Activated gamma-delta T cell treated with anti-CD3 and anti-CD28 coated beads, Interleukin-2, amount 50 U/mL, for 16 hours (primary cell): Measurements from ENCODE around the gene CACNA2D4.

Experiments used
- DNase-seq: peaks from one replicate; pipeline ENCODE4 v3.0.0-alpha.2; 2020; ENCODE audit warnings: low read depth

Gene CACNA2D4

DNA sequence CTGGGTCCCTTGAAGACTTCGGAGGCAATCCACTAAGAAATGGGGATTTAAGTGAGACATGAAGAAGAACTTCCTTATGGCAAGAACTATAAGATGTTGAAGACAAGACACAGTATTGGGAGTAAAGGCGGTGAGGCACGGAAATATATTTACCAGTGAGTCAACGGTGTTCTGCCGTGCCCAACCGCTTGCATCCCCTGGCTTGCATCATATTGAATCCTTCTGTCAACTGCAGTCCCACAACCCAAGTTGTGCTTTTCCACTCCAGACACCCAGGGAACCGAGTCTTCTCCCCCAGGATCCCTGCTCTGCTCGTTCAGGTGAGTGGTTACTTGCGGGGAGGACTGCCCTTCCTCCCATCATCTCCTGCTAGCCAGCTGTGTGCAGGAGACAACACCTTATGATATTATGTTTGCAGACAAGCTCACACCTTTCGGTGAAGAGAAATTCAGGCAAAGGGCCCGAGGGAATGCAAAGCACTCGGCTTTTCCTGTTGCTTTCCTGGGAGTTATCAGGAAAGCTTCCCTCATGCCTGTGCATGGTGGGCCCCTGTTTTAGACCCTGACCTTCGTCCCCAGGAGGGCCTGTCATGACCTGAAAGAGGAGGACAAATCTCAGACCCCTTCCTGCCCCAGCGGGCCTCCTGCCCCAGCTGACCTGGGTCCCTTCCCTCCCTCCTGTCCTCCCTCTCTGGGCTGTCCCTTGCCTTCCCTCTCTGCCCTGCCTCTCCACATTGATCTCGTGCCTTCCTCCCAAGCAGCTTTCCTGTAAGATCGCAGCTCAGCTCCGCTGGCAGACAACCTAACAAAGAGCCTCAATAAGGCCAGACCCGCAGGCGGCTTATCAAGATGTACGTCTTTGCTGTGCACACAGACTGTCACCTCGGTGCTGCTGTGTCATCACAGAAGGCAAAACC is 102.4 kb downstream of the CACNA2D4 start:
- no peak for DNase-seq

DNA sequence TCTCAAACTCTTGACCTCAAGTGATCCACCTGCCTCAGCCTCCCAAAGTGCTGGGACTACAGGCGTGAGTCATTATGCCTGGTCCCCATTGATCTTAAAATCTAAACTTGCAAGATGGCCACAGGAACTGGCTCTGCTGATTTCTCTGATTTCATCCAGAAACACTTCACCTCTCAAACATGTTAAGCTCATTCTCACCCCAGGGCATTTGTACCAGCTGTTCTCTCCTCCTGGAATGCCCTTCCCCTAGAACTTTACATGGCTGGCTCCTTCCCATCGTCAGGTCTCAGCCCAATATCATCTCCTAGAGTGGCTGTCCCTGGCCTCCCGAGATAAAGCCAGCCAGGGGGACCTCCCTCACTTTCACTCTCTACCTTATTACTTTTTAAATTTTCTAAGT is 103.3 kb downstream of the CACNA2D4 start:
- no peak for DNase-seq

DNA sequence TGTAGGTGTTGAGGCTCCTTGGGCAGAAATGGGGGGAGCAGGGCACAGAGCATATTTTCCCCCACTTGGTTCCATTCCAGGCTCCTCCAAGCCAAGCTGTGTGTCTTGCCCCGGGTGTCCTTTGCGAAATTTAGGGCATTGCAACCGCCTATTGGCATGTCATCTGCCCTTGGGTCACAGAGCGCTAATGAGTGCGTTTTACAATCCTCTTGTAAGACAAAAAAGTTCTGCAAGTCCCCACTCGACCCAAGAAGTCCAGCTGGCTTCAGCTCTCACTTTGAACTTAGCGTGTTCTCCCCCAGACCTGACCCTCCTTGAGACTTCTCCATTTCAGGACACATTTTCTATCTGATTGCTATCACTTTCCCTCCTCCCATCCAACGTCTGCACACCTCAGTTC is 104.2 kb downstream of the CACNA2D4 start:
- DNase-seq, result no peak

DNA sequence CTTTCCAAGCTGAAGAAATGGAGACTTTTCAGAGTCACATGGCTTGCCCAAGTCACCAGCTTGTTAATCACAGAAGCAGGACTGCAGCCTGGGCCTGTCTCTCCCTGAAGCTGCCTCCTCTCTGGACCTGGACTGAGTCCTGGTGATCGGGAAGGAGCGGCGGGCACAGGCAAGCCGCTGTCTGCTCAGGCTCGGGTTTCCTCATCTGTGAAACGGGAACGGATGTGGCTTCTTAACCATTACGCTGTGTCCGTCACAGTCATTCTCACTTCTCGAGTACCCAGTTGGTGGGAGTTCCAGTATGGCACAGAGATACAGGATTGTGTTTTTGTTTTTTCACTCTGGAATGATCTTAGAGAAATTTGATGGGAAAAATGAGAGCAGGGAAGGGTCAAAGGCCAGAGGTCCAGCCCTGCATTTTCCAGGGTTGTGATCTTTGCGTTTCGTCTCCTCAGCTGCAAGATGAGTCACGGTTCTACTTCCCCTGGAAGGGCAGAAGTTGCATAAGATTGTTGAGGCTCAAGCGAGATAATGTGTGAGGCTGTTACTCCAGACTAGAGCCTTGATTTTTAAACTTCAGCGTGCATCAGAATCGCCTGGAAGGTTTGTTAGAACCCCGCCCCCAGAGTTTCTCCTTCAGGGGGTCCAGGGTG is 105.7 kb downstream of the CACNA2D4 start:
- DNase-seq, result no peak

DNA sequence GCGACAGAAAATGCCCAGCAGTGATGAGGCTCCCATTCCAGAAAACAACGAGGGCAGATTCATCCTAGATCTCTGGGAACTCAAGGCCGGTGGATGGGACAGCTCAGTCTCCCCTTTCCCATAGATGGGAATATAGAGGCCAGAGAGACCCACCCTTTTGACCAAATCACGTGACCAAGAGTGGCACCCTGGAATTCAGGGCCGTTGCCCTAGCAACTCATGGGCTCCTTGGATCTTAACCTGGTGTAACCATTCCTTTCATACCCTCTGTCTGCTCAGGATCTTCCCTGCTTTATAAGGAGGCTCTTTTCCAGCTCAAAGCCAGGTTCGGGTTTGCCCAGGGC is 106.5 kb downstream of the CACNA2D4 start:
- no peak for DNase-seq

DNA sequence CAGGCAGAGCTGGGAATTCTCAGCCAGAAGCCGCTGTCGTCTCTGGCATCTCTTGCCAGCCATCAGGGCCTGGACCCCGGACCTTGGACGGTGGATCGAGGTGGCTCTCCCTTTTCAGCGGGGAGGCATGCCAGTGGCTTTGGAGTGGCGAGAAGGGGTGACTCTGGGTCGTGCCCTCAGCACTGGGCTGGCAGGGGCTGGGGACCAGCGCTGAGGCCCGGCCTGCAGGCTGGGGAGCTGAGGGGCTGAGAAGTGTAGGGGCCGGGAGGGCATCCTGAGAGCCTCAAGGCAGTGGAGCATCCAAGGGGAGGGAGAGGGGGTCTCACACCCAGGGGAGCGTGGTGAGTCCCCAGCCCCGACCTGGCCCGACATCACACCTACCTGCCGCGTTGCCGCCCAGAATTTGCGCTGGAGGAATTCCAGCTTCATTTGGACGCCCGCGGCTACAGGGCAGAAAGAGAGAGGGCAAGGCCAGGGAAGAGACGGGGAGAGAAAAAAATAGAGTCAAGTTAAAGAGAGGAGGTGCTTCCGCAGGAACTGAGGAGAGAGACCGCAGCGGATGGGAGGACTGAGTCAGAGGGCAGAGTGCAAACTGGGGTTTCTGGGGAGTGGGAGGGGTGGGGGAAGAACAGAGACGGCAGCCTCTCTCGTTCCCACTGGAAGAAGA is 107.0 kb downstream of the CACNA2D4 start:
- no peak for DNase-seq

DNA sequence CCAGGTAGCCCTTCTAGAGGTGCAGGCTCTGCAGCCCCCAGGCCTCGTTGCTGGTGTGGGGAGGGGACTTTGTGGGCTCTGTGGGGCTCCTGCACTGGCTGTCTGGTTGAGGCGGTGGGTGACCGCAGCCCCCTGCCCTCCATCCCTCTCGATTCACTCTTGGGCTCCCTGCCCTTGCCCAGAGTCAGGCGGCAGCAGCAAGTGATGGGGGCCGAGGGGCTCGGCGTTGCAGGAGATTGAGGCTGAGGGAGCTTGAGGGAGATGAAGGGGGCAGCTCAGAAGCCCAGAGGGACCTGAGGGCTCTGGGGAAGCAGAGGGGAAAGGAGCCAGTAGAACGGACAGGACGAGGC is 107.5 kb downstream of the CACNA2D4 start:
- no peak for DNase-seq

DNA sequence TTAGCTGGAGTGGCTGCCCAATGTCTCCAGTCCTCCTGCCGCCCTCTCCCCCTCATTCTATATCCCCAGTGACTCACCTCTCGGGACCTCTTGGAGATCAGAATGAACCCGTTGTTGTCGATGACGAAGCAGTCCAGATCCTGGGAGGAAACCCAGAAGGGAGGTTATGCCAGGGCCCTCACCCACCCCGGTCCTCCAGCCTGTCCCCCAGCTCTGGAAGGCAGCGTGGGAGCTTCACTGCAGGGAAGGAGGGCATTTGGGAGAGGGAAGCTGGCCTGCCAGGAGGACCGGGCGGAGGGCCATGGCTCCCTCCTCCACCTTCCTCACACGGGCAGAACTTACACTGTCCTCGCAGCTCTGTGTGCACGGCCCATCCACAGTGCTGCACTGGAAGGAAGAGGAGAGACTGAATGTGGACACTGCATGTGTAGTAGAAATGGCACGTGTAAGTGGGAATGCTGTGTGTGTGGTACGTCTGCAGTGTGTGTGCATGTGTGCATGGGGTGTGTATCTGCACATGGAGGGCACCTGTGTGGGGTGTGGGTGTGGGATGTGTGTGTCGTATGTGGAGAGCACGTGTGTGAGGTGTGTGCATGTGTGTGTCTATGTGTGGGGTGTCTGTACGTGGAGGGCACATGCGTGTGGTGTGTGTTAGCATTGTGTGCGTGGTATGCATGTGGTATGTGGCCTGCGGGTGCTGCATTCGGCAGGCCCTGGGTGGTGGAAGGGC is 108.1 kb downstream of the CACNA2D4 start:
- DNase-seq, result no peak

DNA sequence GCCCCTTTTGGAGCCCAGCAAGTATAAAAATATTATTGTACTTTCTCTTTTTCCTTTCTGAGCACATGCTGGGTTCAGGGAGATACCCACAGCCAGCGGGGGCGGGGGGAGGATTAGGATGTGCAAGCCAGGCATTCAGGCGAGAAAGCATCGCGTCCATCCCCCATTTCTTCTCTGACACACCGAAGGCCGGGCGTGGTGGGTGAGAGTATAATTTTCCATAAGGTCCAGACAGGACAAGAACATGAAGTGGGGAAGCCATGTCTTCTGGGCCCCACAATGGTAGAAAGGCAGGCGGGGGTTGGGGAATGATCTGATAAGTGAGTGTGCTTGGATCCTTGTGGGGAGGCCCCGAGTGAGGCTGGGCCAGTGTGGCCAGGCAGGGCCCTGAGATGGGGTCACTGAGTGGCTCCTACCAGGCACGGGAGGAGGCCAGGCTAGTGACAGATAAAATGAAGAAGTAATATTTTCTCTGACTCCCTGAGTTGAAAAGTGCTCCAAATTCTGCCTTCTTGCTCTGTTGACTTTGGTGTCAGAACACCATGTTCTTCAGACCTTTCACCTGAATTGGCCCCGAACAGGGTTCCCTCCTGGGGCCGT is 108.8 kb downstream of the CACNA2D4 start:
- DNase-seq, result no peak

DNA sequence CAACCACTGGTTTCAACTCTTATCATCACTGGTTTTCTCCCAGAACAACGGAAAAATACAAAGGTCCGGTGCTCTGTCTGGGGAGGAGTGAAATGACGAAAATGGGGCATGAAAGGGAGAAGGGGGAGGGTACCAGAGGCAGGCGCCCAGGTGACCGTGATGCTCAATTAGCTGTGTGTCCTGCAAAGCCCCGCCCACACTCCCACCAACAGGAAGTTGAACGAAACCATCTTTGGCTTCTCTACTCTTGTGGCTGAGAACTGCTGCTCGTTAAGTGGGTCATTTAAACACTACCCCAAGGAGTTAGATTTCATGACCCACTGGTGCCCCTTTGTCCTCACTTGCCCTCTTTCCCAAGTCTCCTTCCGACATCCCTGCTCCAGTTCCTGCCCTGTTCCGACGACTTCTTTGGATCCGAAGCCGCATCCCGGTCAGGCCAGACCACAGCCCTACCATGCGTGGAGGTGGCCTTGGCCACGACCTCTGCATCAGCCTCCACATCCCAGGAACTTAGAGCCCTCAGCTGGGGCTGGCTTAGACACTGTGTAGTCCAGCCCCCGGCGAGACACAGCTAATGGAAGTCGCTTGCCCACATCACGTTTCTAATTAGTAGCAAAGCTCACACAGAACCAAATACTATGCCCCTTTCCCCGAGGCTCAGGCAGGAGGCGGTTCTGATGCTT is 109.5 kb downstream of the CACNA2D4 start:
- no peak for DNase-seq

DNA sequence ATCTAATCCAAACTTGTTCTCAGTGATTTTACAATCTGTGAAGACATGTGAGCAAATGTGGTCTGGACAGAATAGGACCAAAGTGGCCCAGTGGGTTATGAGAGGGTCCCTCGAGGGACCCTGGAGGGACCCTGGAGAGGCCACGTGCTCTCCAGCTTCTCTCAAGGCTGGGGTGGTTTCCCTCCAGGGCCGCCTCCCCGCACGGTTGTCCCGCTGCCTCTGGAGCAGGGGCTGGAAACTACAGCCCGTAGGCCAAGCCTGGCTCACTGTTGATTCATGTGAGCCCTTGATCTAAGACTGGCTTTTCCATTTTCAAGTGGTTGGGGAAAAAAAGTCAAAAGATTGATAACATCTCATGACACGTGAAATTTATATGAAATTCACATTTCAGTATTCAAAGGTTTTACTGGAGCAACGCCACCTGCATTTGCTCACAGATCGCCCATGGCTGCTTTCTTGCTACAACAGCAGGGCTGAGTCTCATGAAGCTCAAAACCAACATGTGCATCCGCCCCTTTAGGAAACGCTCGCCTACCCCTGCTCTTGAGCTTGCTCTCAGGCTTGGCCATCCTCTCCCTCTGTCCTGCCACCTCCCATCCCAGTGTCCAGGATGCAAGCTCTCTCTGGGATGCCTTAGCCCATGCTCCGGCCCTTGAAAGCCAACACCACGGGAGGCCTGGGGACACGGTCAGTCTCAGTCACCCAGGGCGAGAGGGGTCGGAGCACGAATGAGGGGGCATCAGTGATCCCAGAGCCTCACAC is 110.2 kb downstream of the CACNA2D4 start:
- no peak for DNase-seq

DNA sequence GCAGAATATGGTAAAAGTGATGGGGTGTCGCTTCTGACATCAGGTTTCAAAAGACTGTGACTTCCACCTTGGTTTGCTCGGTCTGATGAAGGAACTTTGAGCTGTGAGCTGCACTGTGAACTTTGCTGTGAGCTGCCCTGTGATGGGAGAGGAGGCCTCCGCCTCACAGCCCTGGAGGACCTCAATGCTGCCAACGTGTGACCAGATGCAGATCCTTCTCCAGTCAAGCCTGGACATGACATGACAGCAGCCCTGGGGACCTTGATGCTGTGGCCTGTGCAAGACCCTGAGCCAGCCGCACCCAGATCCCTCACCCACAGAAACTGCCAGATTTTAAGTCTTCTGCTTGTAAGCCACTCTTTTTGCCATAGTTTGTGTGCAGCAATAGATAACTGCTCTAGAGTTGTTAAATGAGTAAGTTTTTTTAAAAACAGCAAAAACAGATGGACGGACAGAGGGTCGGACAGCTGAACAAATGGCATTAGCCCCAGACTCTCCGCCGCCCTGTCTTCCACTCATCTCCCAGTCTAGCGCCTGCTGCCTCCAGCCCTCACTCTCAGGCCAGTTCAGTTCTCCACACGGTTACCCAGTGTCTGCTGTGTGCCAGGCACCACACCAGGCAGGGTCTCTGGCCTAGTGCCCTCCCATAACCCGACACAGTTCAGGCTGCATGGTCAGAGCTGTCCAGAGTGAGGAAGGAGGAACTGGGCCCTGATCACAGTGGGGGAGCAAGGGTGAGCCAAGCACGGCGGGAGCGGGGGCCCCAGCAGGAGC is 111.2 kb downstream of the CACNA2D4 start:
- no peak for DNase-seq

DNA sequence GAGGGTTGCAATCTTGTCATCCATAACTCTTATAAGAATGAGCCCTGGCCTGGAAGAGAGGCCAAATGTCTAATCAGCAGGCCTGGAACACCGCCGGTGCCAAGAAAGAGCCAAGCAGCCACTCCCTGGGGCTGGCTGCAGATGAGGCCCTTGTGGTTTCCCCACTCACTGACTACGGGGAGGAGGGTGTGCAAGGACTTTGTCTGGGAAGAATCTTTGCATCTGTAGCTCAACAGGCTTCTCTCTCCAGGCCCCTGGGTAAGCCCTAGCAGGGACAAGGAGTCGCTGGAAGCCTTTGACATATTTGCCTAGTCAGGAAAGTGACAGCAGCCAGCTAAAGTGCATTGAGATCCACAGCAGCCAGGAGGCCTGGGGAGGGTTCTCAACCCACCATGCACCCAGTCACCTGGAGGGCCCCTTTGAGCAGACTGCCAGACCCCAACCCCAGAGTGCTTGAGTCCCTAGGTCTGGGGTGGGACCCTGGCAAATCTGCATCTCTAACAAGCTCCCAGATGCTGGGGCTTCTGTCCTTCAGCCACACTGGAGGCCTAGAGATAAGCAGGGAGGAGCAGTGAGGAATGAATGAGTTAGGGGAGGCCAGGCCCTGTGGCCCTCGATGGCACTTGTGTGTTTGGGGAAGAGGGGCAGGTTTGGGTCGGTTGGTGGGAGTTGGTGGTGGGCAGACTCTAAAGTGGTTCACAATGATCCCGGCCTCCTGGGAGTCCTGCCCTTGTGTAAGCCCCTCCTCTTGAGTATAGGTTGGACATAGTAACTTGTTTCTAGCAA is 112.0 kb downstream of the CACNA2D4 start:
- DNase-seq, result no peak

DNA sequence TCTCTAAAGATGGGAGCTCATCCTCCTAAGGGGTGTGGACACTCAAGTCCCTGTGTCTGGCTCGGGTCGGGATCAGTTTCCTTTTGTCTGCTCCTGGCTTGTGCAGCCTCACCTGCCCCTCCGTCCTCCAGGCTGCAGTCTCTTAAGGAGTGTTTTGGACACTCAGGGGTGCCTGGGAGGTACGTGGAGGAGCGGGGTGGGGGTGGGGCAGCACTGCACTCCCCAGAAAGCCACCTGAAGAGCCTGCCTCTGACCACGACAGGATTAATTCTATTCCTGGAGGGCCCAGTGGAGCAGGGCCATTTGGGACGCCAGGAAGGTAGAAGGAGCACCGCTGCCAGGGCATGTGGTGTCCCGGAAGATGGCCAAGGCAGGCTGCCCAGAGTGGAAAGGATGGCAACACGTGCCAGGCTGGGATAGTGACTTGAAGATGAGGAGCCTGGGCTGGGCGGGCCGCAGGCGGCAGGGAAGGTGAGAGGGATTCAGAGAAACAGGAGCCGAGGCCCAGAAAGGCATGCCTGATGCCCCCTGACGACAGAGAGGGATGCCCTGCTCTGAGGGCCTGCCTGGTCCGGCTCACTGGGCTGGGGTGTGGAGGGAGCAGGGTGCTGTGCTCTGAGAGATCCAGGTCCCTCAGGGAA is 112.9 kb downstream of the CACNA2D4 start:
- DNase-seq, result no peak

DNA sequence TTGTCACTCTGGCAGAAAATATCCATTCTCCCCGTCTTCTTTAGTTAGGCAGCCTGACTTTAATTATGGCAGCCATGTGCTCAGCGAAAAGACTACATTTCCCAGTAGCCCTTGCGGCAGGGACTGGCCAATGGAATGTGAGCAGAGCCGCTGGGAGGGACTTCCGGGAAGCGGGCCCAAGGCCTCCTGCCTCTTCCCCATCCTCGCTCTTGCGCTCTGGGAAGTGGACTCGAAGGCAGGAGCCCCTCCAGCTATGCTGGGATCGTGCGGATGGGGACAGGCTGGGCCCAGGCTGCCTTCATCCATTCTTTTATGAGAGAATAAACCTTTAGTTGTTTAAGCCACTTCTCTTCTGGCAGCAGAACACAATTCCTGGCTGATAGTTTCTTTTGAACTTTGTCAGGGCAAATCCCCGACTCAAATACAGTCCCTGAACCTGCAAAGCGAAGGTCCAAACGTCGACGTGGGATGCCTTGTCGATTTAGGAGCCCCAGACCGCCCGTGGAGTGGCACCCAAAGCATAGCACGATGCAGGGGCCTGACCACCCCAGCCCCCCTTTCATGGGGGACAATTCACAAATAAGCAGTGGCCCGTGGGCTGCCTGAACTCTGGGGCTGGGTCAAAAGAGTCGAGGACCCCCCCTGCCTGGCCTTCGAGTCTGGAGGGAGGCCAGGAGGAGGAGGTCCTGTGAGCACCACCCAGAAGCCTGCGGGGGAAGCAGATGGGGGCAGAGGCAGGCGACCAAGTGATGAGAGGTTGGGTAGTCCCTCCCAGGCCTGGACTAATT is 113.7 kb downstream of the CACNA2D4 start:
- peak; percentile 69 for DNase-seq

DNA sequence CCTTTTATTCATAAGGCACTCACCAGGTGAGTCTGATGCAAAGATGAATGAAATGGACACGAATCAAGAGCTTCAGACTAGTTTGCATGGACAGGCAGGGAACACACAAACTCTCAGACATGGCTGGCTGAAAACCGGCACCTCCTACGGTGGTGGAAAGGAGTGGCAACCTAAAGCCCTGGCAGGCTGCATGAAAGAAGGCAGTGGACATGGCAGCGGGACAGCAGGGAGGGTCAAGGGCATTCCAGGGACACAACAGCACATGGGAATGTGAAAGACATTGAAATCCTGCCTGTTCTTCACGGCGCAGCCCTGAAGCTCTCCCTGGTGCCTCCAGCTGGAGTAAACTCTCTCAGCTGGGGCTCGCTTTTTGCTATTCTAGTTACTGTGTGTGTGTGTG is 114.7 kb downstream of the CACNA2D4 start:
- DNase-seq, result no peak

DNA sequence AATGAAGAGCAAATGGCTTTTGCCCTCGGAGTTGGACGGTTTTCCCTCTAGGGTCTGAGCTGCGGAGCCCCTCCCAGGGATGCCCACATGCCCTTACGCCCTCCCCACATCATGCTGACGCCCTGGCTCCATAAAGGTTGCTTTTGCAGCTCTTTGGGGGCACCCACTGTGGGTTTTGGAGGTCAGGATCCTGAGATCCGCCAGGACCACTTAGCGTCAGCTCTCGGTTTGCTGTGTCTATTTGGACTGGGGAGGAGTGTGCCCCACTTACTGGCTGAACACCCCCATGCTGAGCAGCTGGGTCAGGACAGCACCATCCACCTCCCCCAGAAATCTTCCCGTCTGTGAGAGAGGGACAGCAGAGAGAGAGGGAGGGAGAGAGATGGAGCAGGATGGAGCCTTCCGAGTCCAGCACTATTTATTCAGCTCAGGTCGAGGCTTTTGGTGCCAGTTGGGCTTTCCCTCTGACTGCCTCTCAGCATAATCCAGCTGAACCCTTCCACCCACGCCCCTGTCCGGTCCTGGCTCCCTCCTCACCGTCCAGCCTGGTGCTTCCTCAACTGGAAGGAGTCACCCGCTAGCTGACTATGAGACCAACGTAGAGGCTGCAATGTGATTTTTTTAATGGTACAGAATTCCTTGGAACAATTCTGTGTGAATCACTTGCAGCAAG is 117.0 kb downstream of the CACNA2D4 start:
- DNase-seq, result no peak
